Hematopoietic multipotent progenitor cell treated with erythropoietin and hydrocortisone succinate and interleukin-3 and kit ligand, for 8 days (in vitro differentiated cells): ENCODE measurements around the gene CMTM1.
"Not testable (repeated sequence)": the region's sequence is repeated elsewhere in the genome, so short reads cannot be mapped to it uniquely, and the experiment has no call there.

ENCODE experiments used
- DNase-seq: peaks from one replicate; pipeline ENCODE4 v3.0.0-alpha.2; 2015

Gene CMTM1

DNA sequence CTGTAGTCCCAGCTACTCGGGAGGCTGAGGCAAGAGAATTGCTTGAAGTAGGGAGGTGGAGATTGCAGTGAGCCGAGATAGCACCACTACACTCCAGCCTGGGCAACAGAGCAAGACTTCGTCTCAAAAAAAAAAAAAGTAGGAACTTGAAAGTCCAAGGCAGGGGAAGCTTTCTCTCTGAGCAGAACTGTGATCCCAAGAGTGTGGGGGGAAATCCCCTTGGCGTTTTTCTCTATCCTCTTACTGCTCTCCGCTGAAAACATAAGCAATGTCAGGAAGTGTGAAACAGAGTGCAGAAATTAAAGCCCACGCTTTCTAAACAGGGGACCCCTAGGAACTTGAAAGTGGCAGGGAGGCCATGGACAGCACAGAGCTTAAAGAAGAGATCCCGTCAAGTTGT lies 28.5 kb downstream of the CMTM1 start:
- no peak for DNase-seq

GRCh38 chr16:66596559-66596958 lies 30.3 kb downstream of the CMTM1 start:
- not testable (repeated sequence) for DNase-seq

GRCh38 chr16:66596986-66597848 lies 31.0 kb downstream of the CMTM1 start:
- no peak for DNase-seq

GRCh38 chr16:66598111-66598510 lies 31.9 kb downstream of the CMTM1 start:
- no peak for DNase-seq

DNA sequence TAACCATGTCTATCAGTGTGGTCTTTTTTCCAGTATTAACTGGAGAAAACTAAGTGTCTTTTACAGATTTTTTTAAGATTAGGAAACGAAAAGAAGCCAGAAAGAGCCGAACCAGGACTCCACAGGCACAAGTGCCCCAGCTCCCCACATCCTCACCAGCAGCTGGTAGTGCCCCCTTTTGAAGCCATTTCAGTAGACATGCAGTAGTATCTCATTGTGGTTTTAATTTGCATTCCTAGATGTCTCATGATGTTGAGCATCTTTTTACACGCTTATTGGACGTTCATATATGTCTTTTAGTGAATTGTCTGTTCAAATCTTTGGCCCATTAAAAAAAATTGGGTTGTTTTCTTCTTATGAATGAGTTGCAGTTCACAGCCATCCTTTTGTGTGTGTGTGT lies 33.5 kb downstream of the CMTM1 start:
- no peak for DNase-seq

DNA sequence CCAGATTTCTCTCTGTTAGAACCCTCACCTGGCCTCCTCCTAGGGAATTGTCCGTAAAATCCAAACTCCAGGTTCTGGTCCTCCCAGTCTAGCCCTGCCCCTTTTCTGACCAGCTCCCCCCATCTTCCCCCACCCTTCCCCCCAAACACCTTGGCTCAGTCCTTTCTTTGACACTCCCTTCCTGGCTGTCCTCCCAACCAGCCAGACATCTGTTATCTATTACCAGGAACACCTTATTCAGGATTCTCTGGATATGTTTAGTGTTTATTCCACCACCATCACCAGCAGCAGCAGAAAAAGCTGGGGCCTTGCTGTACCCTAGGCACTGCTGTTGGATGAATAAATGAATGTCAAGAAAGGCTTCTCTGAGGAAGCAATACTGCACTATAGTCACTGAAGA lies 34.2 kb downstream of the CMTM1 start:
- no peak for DNase-seq

DNA sequence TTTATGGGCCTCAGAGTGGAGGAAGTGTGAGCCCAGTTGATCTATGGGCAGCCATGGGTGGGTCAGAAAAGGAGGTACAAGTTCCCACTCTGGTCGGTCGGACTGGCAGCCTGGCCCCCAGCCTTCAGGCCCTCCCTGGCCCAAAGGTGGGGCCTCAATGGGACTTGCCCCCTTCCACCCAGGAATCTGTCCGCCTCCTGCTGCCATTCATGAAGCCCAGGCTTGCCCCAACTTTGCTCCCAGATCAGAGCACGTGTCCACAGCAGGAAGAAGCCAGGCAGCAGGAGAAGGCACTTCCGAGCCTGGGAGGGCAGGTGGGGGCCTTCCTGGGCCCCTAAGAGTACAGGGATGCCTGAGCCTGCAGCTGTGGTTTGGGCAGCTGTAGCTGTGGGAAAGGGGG lies 35.2 kb downstream of the CMTM1 start:
- DNase-seq: no peak

DNA sequence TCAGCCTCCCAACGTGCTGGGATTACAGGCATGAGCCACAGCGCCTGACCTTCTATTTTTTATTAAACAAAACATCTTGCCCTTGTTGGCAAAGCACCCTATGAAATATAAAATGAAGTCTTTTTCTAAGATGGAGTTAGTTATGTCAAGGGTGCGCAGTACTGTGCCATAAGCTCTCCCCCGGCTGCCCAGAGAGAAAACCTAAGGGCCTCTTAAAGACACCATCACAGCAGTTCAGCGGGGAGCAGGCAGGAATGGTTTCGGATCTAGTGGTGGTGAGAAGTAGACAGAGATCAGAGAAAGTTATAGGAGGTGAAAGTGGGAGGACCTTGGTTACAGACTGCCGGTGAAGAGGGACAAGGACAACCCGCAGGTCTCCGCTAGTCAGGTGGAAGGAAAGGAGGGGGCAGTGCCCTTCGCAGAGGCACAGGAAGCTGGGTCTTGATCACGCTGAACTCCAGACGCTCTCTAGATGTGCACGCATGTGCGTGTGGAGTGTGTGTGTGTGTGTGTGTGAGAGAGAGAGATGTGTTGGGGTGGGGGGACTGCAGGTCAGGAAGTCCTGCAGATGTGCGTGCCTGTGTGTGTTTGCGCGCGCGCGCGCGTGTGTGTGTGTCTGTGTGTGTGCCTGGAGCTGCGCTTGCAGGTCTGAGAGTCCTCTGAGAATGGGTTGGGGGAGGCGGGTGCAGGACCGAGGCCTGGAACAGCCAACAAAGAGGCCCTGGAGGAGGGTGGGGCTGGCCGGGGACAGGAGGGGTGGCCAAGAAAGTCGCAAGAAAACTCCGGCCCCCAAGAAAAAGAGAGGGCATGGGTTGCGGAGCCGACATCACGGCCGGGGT lies 37.5 kb downstream of the CMTM1 start:
- DNase-seq: peak; percentile 34

GRCh38 chr16:66604376-66605176 lies 38.3 kb downstream of the CMTM1 start, which contains the start of gene CMTM3:
CMTM3 (plus strand) TSS chr16:66604704; CDS start chr16:66604806, 102 bp downstream.
- peak; percentile 38 for DNase-seq

- no peak for DNase-seq
Measured at GRCh38 chr16:66605177-66605978, 39.1 kb downstream of the CMTM1 start.

DNA sequence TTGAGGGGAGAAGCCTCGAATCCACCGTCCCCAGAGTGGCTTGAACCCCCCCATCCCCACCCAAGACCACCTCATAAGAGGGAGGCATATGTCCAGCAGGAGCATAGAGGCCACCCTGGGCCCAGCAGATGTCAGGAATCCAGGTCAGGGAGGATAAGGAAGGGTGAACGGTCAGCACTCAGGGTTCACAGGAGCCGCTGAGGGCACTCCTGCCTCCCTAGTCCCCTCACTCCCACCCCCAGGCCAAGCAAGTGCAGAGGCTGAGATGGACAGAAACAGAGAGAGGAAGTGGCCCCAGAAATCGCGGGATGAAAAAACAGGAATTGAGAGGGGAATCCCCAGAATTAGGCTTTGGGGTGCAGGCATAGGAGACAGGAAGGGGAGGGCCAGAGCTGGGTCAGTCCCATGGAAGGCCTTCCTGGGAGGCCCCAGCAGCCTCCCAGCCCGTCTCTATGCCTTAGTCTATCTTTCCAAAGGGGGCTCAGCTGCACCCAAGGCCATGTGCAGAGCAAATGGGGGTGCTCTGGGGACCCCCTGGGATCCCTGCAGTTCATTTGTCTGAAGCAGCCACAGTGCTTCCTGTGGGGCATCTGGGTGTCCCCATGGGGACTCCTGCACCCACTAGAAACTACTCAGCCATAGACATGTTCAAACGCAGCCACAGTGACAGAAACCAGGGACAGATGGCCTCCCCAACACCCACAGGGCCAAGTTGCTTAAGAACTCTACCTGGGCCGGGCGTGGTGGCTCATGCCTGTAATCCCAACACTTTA lies 39.9 kb downstream of the CMTM1 start:
- DNase-seq: no peak

DNA sequence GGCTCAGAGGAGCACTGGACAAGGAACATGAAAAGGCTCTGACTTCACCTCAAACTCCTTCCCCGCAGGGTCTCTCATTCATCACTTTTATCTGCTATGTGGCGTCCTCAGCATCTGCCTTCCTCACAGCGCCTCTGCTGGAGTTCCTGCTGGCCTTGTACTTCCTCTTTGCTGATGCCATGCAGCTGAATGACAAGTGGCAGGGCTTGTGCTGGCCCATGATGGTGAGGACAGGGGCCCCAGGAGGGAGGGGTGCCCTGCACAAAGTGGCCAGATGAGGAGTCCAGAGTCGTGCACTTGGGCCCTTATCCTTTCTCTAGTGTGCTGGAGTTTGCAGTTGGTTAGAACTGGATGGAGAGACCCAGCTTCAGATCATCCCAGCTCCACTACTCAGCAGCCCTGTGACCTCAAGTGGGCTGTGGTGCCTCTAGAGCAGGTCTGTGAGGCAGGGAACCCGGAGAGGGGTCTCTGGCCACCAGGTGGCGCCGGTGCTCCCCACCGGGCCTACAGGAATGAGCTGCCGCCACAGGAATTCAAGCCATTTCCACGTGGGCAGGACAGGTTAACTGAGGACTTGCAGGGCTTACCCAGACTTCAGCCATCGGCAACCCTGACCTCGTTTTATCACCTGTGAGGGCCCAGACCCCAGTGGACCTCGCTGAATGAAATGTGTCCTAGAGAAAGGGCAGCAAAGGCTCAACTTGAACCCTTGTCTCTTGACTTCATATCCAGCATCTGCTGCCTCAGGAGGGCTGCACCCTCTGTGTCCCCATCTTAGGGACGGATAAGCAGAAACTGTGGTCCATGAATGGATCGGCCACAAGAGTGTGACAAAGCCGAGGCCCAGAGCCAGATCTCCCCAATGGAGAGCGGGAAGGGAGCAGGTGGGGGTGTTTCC lies 42.3 kb downstream of the CMTM1 start:
- peak; percentile 81 for DNase-seq

DNA sequence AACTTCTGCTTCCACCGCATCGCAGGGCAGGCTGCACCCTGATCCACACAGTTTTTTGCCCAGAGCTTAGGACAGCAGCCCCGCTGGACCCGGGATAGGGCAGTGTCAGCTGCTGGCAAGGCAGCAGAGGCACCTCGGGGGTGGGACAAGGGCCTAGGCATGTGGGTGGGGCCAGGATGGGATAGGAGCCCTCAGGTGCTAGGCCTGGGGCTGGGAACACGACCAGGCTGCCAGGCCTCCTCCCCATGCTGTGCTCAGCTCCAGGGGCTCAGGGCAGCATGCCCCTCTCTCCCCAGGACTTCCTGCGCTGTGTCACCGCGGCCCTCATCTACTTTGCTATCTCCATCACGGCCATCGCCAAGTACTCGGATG lies 42.9 kb downstream of the CMTM1 start:
- no peak for DNase-seq

- no peak for DNase-seq
Measured at GRCh38 chr16:66610111-66610820, 44.0 kb downstream of the CMTM1 start.

- not testable (repeated sequence) for DNase-seq
Measured at GRCh38 chr16:66611911-66612310, 45.7 kb downstream of the CMTM1 start.

- DNase-seq: no peak
Measured at GRCh38 chr16:66612422-66612821, 46.2 kb downstream of the CMTM1 start.

GRCh38 chr16:66614161-66614802 lies 48.0 kb downstream of the CMTM1 start:
- no peak for DNase-seq

DNA sequence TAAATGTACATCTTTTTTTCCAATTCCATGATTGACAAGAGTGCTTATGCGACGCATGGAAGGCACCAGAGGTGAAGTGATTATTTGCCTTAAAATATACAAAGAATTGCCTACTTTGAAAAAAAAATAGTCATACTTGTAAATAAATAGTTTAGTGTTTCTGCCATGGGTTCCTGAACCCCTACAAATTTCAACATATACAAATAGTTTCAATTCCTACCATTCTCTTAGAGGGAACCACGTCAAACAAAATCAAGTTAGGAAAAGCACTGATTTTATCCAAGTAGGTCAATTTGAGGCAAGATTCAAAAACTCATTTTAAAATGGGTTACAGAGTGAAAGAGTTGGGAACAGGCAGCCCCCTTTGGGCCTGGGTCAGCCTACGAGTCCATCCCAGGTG lies 49.9 kb downstream of the CMTM1 start:
- no peak for DNase-seq

- DNase-seq: no peak
Measured at GRCh38 chr16:66616592-66616991, 50.4 kb downstream of the CMTM1 start.
